Measurements from ENCODE around the gene ABCG5. TPM values are rescaled to one million over a fixed set of nuclear protein-coding genes. Genes with fewer than 3 reads are reported as not detected.

Gene ABCG5
- total RNA-seq, 1 donor = under 0.01 TPM

Small RNAs within 50 kb of the gene (small RNA-seq; reads per million reads assigned to genes)
- gene RN7SKP66 = not detected

Other genes starting within 250 kb of the ABCG5 start
- gene THADA, start 242.8 kb downstream of the ABCG5 start, total RNA-seq = 40.7 TPM
- under 0.01 TPM for gene PLEKHH2, start 201.6 kb downstream of the ABCG5 start, total RNA-seq
- gene C1GALT1C1L, start 162.4 kb downstream of the ABCG5 start, total RNA-seq = 0.27 TPM
- 4.6 TPM for gene DYNC2LI1, start 64.8 kb downstream of the ABCG5 start, total RNA-seq
- under 0.01 TPM for gene ABCG8, start 132 bp upstream of the ABCG5 start, total RNA-seq
- gene LRPPRC, start 157.2 kb upstream of the ABCG5 start, total RNA-seq = 24.8 TPM

All from hematopoietic multipotent progenitor cell (in vitro differentiated cells).